GM18498 (cell line): ENCODE results near the gene CD81.
A peak's percentile ranks its signal among the peaks of the same experiment; 100 is the strongest.

Experiments used
- ATAC-seq: cut with Tn5 transposase; IDR thresholded peaks from one replicate; pipeline ENCODE4 v1.9.1; 2021; ENCODE audit warnings: mild to moderate bottlenecking, moderate library complexity; ENCODE audit not compliant: unreplicated experiment

CD81 gene

DNA sequence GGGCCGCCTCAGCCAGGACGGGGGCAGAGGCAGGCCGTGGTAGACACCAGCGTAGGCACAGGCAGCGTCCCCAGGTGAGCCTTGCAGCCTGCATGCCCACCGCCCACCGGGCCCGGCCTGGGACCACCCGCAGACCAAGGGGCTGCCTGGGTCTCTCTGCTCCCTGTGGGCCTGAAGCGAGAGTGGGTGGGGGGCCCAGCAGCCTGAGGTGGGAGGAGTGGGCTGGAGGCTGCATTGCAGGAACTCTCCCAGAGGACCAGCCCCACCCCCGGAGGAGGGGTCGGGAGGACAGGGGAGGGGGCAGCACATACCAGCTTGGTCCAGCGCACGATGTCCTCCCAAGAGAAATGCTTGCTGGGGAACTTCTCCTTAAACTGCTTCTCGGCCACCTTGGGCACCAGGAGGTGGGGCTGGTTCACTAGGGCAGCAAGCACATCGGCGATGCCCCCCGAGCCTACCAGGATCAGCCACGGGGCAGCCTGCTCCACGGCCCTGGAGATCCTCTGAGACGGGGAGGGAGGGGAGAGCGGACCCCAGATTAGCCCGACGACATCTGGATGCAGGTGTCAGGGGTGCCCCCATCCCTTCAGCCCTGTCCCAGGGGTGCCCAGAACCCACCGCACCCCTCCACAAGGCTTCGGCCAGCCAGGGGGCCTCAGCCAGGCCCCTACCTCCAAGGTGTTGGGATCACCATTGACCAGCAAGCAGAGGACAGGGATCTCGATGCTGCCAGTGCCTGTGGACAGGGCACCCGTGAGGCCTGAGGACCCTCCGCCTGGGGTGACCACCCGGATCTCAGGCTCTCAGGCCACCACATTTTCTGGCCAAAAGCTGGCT lies 41.0 kb downstream of the CD81 start:
- ATAC-seq, result no peak

GRCh38 chr11:2418693-2419360 lies 41.7 kb downstream of the CD81 start:
- no peak for ATAC-seq

DNA sequence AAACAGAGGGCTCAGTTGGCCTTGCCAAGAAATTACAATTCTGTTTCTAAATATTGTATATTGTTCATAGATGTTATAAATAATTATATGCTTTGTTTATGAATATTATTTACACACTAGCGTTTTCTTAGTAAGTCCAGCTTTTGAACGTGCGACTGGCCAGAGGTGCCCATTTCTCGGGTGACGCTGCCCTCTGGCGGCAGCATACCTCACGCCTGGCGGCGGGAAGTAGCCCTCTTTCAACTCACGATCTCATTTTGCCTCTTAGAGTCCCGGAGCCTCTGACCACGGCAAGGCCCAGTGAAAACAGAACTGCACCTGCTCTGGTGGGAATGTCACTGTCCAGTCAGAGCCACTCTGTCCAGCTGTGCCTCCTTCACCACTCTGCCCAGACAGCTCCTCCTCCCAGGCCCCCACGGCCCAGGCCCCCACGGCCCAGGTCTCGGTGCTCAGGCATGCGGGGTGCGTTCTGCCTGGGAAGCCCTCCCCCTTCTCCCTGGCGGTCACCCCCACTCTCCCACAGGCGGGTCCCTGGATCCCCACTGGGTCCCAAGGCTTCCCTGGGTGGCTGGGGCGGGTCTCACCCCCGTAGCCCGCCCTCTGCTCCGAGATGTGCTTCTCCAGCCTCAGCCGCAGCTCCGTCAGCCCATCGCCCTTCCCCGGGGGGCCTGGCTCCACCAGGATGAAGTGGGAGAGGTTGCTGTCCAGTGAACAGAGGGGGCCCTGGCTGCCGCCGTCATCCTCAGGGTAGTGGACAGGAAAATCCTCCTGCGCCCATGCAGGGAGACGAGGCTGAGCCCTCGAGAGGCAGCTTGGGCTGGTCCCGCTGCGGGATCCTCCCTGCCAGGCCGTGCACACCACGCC lies 42.8 kb downstream of the CD81 start:
- ATAC-seq, result no peak

GRCh38 chr11:2420502-2421225 lies 43.6 kb downstream of the CD81 start:
- ATAC-seq, result peak; percentile 73

DNA sequence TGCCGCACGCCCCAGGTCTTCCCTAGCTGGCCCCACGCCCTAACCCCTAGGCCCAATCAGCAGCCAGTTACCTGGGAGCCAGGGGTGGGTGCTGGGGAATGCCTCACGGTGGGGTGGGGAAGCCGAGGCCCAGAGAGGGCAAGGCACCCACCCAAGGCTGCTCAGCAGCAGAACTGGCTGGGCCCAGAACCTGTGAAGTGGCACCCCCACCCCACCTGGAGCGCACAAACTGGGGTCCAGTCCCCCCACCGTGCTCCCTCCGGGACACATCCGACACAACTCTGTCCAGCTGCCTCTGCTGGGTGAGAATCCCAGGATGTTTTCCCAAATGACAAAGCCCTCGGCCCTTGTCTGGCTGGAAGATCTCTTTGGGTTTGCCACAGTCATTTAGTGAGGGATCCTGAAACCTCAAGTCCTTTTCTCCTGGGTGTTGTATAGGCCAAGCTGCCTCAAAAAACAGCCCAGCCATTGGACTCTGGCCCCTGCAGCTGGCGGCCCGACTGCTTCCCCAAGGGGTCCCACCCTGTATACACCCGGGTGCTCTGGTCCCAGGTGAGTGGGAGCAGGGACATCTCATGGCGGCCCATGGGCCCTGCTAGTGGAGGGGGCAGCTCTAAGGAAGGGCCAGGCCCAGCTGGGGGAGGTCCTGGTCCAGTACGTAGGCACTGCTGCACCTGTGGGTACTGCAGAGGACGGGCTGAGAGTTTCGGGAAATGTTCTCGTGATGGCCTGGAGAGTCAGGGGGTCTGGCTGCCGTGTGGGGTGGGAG lies 44.3 kb downstream of the CD81 start:
- no peak for ATAC-seq

GRCh38 chr11:2421996-2422395 lies 44.9 kb downstream of the CD81 start:
- ATAC-seq, result no peak

- no peak for ATAC-seq
Observed at GRCh38 chr11:2422461-2423156, 45.5 kb downstream of the CD81 start.

DNA sequence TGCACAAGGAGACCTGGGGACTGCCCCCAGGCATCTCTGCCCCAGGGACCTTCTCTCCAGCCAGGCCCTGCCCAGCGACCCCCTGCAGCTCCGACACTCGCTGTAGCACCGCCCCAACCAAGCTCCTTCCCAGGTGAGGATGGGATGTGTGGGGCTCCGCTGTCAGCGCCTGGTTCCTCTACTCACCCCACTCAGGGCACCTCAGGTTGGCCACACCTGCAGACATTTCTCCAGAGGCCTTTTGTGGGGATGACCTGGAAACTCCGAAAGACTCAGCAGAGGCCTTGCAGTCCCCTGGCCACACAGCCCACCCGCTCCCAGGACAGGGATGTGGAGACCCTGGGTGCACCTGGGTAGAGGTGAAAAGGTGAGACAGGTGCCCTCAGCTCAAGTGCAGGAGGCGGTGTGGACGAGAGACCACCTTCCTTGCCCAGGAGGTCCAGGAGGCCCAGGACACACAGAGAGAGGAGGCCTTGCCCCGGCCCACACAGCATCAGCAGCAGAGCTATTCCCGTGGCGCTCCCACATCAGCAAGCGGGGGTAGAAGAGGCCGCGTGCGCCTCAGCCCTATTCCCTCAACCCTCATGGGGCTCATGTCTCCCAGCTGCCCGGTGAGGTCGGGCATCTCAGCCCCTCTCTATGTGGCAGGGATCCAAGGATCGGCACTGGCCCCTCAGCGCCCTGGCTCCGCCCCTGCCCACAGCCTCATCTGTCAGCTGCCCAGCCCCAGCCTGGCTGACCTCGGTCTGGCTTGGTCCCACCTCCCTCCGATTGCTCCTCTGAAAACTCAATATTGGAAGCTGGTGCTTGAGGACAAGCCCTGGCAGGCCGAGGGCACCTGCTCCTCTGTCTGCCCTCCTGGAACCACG lies 46.3 kb downstream of the CD81 start:
- no peak for ATAC-seq

GRCh38 chr11:2424811-2425495 lies 47.8 kb downstream of the CD81 start:
- ATAC-seq, result no peak

GRCh38 chr11:2425506-2425905 lies 48.4 kb downstream of the CD81 start:
- no peak for ATAC-seq

- ATAC-seq, result no peak
Observed at GRCh38 chr11:2426221-2426620, 49.1 kb downstream of the CD81 start.

DNA sequence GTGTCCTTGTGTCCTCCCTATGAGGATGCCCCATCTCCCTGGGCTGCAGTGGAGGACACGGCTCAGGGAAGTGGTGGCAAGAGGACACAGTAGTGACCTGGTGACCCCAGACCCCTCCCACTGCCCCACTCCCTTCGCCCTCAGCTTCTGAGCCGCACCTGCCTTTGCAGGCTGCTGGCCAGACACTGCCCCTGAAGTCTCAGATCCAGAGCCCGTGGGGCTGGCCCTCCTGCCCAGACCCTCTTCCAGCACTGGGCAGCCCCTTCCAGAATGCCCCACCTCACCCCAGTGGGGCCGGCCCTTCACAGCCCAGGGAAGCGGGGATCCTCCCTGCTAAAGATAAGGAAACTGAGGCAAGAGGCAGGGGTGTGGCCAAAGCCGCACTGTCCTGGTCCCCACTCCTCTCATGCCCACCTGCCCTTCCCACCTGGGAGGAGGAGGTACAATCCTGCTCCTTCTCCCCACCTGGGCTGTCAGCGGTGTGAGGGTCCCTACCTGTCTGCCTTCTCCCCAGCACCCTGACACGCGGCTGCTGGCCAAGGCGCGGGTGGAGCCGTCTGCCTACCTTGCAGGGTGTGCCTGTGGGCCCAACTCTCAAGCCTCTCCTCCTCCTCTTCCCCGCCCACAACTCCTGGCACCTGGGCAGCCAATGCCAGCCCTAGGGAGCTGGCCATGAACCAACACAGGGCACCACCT lies 49.9 kb downstream of the CD81 start:
- no peak for ATAC-seq

- ATAC-seq, result no peak
Observed at GRCh38 chr11:2427721-2428321, 50.7 kb downstream of the CD81 start.

- ATAC-seq, result no peak
Observed at GRCh38 chr11:2428322-2428795, 51.2 kb downstream of the CD81 start.

- no peak for ATAC-seq
Observed at GRCh38 chr11:2431395-2431794, 54.3 kb downstream of the CD81 start.

DNA sequence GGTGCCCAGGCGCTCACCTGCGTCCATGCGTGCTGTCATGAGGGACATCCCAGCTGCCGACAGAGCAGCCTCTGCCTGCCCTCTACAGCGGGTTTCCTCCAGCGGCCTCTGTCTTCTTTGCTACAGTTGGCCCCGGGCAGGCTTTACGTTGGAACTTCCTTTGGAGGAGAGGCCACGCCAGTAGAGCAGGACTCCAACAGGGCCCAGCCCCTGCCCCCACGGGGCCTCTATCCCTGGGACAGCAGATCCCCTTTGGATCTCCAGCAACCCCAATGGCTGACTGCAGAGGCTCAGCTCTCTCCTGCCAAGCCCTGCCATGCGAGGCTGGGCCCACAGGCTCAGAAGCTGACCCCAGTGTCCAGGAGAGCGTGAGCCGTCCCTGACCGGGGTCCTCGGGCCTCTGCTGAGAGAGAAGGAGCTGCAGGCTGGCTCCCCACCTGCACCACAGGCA lies 55.1 kb downstream of the CD81 start:
- ATAC-seq, result no peak

- ATAC-seq, result no peak
Observed at GRCh38 chr11:2432628-2433071, 55.5 kb downstream of the CD81 start.
